ENCODE results near the gene COQ7.

The COQ7 gene

DNA sequence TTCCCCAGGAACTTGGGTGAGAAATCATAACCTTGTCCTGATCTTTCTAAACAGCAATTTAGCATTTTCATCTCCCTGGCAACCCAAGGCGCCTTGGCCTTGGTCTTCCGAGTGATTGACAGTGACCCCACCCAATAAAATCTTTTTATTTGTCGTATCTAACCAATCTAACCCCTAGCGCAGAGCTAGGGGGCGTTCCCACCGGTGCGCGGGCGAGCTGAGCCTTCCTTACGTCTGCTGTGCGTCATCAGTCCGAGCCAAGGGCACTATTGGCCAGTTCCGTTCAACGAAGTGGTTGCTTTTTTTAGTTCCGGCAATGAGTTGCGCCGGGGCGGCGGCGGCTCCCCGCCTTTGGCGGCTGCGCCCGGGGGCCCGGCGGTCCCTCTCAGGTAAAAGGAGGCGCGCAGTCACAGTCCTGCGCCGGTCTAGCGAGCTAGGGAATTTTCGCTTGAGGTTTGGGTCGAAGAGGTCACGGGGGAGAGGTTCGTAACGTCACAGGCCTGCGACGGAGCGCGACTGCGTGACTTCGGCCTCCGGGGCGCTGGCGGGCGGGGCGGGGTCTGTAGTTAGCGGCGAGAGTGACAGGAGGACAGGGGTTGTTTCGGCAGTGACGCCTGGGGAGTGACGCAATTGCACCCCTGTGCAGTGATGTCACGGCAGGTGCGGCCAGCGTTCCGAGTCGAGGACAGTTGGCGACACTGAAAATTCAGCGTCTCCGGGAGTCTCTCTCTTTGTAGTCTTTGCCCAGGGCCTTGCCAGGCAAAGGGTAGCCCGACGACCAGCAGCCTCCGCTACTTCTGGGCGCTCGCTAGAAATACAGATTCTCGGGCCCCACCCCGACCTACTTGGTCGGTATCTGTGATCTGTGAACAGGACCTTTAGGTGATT is at the start of gene COQ7:
COQ7 (plus strand) TSS at position 266 of the 888 bp plus-strand sequence; CDS start at position 317, 51 bp downstream.
- peak; percentile 100 for DNase-seq

DNA sequence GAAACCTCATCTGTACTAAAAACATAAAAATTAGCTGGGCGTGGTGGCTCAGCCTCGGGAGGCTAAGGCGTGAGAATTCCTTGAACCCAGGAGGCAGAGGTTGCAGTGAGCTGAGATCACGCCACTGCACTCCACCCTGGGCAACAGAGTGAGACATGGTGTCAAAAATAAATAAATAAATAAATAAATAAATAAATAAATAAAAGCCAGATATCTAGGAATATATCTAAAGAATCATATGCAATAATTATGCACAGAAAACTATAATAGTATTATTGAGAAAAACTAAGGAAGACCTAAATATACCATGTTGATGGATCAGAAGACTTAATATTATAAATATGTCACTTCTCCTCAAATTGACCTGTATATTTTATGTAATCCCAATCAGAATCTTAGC is 46.7 kb upstream of the COQ7 start:
- DNase-seq, result no peak

DNA sequence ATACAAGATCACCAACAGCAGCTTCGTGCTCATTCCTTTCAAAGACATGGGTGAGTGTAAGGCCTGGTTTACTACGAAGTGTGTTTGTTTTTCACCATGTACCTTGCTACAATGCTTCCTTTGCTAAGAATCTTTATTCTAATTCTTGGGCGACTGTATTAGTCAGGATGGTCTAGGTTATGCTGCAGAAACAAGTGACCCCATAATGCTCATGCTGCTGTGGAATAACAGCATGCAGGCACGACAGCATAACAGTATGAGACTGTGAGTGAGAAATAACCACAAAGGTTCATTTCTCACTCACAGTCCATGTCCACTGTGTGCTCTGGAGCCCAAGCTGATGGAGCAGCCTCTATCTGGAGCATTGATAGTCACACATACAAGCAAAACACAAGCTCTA is 45.7 kb upstream of the COQ7 start:
- no peak for DNase-seq

DNA sequence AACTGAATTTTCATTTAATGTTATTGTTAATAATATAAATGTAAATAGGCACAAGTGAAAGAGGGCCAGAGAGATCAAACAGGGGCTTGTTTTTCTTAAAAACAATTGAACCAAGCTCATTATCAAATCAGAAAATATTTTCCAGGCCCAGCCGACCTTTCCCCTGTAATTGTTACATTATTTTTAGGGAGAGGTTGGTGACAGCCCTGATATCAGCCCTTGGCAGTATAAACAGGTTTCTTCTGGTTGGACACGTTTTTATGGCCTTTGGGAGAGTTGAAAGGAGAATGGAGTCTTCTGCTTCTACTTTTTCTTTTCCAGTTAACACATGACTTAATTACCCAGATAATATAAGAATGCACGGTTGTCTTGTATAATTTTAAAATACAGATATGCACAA is 40.0 kb upstream of the COQ7 start:
- no peak for DNase-seq

DNA sequence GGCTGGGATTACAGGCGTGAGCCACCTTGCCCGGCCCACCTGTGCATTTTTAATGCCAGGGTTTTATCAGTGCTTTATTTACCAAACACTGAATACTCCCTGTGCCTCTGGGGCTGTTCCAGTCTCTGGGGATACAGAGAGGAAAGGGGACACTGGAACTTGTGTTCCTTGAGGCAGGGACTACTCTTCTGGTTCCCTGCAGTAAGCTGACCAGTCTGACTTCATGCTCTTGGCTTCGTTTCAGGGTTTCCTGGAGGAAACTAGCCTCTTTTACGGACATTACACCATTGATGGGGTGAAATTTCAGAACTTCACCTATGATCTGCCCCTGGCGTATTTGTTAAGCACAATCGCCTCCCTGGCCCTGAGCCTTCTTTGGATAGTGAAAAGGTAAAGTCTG is 37.4 kb upstream of the COQ7 start:
- DNase-seq, result no peak

DNA sequence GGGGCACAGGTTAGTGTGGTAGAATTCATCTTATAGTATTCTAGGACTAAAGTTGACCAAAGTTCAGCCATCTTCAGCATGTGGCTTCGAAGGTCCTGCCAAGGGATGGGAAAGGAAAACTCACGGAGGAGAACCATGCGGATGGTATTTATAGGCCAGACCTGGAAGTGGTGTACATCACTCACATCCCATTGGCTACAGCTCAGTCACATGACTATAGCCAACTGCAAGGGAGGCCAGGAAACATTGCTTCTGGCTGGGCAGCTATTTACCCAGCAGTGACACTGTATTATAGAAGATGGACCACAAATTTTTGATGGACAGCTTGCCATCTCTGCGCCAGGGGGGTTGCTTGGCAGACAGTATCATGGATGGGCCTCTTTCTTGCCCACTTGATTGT is 35.7 kb upstream of the COQ7 start:
- DNase-seq, result no peak

DNA sequence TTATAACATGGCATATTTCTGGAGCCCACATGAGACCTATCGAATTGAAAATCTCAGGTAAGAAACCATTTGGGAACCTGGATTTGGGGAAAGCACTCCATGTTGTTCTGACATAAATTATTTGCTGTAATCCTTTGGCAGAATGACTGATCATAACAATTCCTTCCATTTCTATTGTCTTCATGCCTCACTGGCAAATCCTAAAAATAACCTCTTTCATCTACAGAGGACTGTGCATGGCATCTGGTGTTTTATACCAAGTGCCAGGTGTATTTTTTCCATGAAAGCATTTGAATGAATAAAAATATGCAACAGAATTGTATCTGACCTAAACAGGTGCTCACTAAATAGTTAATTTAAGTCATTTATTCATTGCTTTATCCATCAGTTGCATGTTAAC is 33.7 kb upstream of the COQ7 start:
- no peak for DNase-seq

DNA sequence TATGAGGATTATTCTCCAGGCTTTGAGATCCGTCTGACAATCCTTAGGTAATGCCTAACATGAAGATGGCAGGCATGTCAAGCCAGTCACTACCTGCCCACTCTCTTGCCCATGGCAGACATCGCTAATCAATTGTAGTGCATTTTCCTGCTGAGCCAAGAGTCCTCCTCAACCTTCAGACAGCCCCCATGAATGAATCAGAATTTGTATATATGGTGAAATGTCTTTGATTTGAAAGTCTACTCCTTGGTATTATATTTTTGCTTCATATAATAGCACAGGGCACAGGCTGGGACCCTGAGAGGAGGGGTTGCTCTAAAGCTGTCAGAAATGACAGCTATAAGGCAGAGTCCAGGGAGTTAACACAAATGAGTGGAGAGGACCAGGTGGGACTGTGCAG is 27.0 kb upstream of the COQ7 start:
- no peak for DNase-seq

DNA sequence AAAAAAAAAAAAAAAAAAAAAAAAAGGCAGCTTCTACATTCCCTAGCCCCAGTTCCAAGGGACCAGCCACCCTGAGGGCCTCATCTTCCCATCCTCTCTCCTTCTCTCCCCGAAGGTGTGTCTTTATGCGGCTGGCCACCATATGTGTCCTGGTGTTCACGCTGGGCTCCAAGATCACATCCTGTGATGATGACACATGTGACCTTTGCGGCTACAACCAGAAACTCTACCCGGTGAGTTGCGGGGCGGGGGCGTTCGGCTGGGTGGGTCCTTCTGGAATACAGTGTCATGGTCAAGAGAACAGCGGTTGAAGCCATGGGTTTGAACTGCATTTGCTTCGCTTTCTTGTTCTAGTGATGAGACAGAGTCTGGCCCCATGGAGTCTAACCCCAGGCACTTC is 22.6 kb upstream of the COQ7 start:
- no peak for DNase-seq

DNA sequence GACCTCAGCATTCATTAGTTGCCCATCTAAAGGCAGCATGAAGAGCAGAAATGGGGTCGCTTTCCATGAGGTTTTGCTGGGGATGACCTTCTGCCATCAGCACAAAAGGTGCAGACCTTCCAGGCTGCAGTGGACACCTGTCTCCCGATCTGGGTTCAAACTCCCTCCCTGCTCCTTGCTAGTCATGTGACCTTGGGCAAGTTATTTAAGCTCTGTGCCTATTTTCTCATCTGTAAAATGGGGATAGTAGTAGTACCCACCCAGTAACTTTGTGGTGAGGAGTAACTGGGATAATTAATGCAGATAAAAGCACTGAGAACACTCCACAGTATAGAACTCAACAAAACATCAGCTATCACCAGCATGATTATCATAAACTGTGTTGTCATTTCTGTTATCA is 21.4 kb upstream of the COQ7 start:
- no peak for DNase-seq

DNA sequence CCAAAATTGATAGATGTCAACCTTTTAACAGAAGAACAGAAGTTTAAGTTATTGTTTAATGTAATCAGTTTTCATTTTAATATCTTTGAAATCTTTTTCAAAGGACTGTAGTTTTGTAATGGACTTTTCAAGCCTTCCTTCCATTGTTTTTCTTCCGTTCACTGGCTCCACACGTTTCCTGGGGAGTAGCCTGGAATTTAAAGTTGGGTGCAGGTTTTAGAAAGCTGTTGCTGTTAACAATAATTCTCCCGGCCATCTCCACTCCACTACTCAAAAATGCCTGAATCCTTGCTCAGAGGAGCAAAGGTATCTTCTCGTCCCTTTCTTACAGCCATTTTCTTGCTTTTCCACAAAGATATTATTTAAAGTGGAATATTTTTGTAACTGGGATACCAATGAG is 4.7 kb upstream of the COQ7 start:
- no peak for DNase-seq

DNA sequence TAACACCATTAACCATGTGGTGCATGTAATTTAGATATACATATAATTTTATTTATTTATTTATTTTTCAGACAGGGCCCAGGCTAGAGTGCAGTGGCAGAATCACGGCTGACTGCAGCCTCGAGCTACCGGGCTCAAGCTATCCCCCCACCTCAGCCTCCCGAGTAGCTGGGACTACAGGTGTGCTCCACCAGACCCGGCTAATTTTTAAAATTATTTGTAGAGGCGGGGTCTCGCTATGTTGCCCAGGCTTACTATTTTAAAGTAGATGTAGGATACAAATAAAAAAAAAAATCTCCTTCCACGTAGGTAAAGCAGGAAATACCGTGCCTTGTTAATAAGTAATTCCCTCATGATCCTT is 446 bp upstream of the COQ7 start:
- no peak for DNase-seq

DNA sequence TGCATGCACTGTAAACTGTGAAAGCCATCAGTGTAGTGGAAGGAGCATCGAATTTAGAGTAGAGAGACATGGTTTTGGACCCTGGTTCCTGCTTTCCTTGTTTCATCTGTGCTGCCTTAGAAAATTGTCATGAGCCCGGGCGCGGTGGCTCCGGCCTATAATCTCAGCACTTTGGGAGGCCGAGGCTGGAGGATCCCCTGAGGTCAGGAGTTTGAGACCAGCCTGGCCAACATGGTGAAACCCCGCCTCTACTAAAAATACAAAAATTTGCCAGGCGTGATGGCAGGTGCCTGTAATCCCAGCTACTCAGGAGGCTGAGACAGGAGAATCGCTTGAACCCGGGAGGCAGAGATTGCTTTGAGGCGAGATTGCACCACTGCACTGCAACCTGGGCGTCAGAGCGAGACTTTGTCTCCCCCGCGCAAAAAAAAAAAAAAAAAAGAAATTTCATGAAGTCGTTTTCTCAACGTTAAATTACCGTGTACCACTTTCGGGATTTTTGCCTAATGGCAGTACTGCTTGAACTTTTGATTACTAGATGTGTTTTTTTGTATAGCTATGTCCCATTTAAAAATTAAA is 912 bp downstream of the COQ7 start:
- peak; percentile 25 for DNase-seq

DNA sequence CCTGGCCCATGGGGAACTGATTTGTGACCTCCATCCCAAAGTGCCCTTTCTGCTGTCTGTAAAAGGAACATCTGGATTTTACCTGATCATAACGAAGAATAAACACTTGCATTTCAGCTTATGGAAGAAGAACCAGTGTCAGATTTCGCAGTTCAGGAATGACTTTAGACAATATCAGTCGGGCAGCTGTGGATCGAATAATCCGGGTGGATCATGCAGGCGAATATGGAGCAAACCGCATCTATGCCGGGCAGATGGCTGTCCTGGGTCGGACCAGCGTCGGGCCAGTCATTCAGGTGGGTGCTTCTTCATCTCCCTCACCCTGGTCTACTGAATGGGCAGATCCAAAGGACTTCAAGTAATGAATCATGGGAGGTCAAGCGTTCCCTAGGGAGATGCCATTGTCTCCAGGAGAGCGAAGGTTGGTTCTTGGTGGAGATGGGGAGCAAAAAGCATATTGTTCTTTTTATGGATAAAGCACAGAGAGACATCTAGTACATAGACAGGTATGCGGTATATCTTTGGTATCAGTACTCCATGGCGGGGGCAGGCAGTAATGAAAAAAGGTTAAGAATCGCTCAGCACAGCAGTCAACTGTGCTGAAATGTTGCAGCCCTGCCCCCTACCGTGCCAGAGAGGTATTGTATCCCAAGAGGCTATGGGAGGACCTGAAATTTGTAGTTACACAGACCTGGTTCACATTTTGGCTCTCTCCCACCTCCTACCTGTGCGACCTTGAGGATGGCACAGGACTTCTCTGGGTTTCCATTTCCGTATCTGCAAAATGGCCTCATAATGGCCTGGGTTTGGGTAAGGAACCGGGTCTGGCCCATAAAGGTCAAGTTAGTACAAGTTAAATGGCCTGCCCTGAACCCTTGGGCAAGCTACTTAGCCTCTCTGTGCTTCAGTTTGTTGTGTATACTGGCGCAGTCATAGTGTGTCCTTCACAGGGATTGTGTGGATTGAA is 4.7 kb downstream of the COQ7 start:
- DNase-seq, result no peak

DNA sequence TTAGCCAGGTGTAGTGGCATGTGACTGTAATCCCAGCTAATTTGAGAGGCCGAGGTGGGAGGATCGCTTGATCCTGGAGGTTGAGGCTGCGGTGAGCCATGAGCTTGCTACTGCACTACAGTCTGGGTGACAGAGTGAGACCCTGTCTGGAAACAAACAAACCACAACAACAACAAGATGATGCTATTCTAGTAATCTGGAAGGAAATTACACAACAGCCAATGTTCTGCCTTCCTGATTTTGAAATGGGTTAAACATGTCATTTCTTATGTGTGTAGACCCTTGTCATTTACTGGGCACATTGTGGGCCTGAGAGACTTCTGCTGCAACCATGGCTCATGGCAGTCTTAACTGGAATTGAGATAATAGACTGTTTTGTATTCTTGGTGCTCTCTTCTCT is 5.9 kb downstream of the COQ7 start:
- no peak for DNase-seq

DNA sequence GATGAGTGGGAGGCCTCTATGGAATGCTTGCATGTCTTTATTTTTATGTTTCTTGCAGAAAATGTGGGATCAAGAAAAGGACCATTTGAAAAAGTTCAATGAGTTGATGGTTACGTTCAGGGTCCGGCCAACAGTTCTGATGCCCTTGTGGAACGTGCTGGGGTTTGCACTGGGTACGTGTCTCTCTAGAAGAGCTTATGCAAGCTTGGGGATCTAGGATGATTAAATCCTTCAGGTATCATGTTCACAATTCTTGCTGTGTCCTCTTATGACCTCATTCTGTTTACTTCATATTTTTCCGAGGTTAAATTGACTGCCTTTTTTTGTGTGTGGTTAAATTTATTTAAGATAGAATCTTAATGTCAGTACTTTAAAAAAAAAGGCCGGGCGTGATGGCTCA is 6.4 kb downstream of the COQ7 start:
- no peak for DNase-seq

DNA sequence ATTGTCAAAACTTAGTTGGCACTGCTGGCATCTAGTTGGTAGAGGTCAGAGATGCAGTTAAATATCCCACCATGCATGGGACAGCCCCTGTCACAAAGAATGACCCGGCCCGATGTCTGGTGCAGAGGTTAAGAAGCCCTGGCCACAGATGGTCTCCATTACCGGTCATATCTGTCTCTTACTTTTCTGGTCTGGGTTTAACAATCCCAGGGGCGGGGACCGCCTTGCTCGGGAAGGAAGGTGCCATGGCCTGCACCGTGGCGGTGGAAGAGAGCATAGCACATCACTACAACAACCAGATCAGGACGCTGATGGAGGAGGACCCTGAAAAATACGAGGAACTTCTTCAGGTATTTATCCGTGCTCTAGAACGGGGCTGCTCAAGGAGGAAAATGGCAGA is 8.1 kb downstream of the COQ7 start:
- no peak for DNase-seq

DNA sequence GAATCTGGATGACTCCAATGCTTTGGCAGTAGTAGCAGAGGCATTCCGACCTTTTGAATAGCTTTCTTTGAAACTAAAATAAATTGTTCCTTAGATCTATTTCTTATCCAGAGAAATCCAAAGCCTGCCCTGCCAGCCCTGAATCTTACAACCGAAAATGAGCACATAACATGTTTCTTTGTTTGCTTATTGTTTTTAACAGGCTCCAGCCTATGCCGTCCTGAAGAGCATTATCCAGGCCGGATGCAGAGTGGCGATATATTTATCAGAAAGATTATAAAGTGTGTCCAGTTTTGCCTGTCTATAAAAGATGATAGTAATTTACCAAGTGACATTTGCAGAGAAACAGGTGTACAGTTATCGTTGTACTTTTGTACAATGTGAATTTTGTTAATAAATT is 10.5 kb downstream of the COQ7 start:
- no peak for DNase-seq

DNA sequence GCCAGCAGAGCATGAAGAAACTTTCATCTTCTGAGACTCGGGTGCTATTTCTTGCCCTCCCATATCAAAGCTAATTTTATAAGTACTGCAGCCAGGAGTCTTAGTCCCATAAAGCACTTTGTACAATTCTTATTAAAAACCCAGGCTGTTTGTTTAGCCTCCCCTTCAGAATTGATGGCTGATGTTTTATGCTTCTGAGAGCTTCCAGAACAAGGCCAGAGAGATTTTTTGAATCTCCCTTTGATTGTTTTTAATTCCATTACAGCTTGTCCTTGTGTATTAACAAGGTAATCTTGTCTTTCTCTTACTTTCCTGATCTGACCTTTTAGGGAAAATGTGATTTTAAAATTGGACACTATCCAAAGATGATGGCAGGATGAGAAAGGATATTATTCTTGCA is 16.3 kb downstream of the COQ7 start:
- DNase-seq, result no peak

DNA sequence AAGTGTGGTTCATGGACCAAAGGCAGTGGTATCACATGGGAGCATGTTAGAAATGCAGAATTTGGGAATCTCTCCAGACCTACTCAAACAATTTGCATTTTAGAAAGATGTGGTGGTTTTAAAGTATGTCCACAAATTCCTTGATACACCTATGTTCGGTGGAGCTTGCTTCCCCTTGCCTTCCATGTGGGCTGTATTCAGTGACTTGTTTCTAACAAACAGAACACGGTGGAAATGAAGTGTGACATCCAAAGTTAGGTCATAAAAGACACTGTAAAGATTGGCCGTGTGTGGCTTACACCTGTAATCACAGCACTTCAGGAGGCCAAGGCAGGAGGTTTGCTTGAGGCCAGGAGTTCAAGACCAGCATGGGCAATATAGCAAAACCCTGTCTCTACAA is 16.7 kb downstream of the COQ7 start:
- DNase-seq, result no peak

DNA sequence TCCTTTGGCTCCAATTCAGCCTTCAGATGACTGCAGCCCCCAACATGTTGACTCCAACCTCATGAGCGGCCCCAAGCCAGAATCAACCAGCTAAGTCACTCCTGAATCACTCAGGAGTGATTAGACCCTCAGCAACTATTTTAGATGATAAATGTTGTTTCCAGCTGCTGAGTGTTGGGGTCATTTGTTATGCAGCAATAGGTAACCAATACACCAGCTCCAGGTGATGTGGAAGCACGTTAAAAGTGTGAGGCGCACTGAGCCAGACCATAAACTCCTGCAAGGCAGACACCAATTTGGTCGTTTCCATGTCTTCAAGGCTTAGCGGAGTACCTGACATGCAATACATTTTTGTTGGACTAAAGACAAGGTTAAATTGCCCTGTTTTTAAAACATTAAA is 17.5 kb downstream of the COQ7 start:
- DNase-seq, result no peak

DNA sequence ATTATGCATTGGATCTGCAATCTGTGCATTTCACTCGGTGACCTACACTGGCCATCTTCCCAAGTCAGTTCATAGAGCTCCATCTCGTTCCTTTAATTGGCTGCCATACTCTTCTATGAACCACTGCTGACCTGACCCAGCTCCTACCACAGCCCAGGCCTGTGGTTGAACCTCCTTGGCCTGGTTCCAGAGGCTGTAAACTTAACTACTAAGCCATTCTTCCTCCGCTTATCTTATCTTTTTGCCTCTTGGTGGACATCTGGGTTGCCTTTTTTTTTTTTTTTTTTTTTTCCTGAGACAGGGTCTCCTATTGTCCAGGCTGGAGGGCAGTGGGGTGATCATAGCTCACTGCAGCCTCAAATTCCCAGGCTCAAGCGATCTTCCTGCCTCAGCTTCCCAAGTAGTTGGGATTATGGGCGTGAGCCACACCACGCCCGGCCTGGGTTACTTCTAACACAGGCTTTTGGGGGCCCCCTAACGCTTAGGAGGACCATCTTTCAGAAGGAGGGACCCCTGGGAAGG is 18.3 kb downstream of the COQ7 start:
- no peak for DNase-seq

All from retina (tissue), 1 donor.